Epithelial cell of esophagus (primary cell): Measurements from ENCODE around the gene AKAP1.

Source experiments
- DNase-seq: peaks from one replicate; pipeline ENCODE4 v3.0.0; 2010; ENCODE audit warnings: low read depth
- H3K4me3 ChIP-seq: 2 replicates; pipeline ENCODE4 v1.5.1; 2011; ENCODE audit warnings: mild to moderate bottlenecking, low read length, control low read depth
- CTCF ChIP-seq: IDR thresholded peaks from 2 replicates; pipeline ENCODE4 v1.5.1; 2011; ENCODE audit warnings: low read depth, mild to moderate bottlenecking, low read length, control low read depth, inconsistent platforms; ENCODE audit not compliant: insufficient read depth; ENCODE audit errors: missing control alignments

The AKAP1 gene

GRCh38 chr17:57114085-57114673 lies 29.1 kb downstream of the AKAP1 start:
- DNase-seq, result peak; percentile 32
- no peak overlapping the region for H3K4me3 ChIP-seq
- TF ChIP-seq CTCF, result peak; percentile 87

- H3K4me3 ChIP-seq, result no peak overlapping the region
- no peak for DNase-seq
- TF ChIP-seq CTCF, result no peak
These were observed 30.3 kb downstream of the AKAP1 start for GRCh38 chr17:57115377-57115776.

GRCh38 chr17:57115916-57116315 lies 30.9 kb downstream of the AKAP1 start:
- no peak for DNase-seq
- H3K4me3 ChIP-seq, result no peak overlapping the region
- no peak for TF ChIP-seq CTCF

GRCh38 chr17:57117798-57118197 lies 32.8 kb downstream of the AKAP1 start:
- H3K4me3 ChIP-seq, result no peak overlapping the region
- TF ChIP-seq CTCF, result no peak
- no peak for DNase-seq

- no peak overlapping the region for H3K4me3 ChIP-seq
- DNase-seq, result no peak
- TF ChIP-seq CTCF, result no peak
These were observed 35.8 kb downstream of the AKAP1 start for GRCh38 chr17:57120814-57121213.

- TF ChIP-seq CTCF, result peak; percentile 63
- DNase-seq, result peak; percentile 45
- no peak overlapping the region for H3K4me3 ChIP-seq
These were observed 36.4 kb downstream of the AKAP1 start for GRCh38 chr17:57121308-57122042.

GRCh38 chr17:57124053-57124452 lies 39.0 kb downstream of the AKAP1 start:
- H3K4me3 ChIP-seq, result no peak overlapping the region
- TF ChIP-seq CTCF, result no peak
- no peak for DNase-seq
